RWPE1 (cell line): Measurements from ENCODE around the gene BRME1.
"Not testable (repeated sequence)": the region's sequence is repeated elsewhere in the genome, so short reads cannot be mapped to it uniquely, and the experiment has no call there.

Experiments
- CTCF ChIA-PET: fragments of 350-600 bp; sonication (Branson Sonifier 250); formaldehyde crosslinking; extraction: SDS; loops from one replicate; lab custom pipeline; 2021; lab: Yijun Ruan, JAX
- POLR2A ChIA-PET: fragments of 400-600 bp; formaldehyde crosslinking; extraction: SDS; loops from one replicate; lab custom pipeline; 2020; ENCODE audit warnings: antibody characterized with exemption; ENCODE audit not compliant: low non-redundant PET; lab: Yijun Ruan, JAX
- DNase-seq: peaks from one replicate; pipeline ENCODE4 v3.0.0; 2012; ENCODE audit warnings: low spot score
- H3K27ac ChIP-seq: fragments of 450-650 bp; 2 replicates; pipeline ENCODE4 v1.5.1; 2017
- TF ChIP-seq, protein P1 (sequence below): fragments of 450-650 bp; conservative IDR thresholded peaks from 2 replicates; pipeline ENCODE4 v1.5.1; 2017; ENCODE audit warnings: low read depth, mild to moderate bottlenecking

BRME1 gene

DNA sequence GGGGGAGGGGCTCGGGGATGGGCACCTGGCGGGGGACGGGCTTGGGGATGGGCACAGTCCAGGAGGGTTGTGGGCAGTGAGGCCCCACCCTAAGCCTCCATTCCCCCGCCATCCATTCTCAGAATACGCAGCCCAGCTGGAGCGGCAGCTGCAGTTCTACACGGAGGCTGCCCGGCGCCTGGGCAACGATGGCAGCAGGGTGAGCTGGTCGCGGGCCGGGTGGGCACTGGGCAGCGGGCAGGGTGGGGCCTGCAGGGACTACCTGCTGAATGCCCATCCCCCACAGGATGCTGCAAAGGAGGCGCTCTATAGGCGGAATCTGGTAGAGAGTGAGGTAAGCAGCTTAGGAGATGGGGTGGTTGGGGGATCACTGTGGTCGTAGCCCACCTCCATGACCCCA, 24.0 kb upstream of the BRME1 start:
- DNase-seq: no peak
- H3K27ac ChIP-seq: peak overlapping the region; percentile 64
- ChIA-PET POLR2A (no interaction called here), CTCF (no interaction called here)
- TF ChIP-seq, protein P1, sequence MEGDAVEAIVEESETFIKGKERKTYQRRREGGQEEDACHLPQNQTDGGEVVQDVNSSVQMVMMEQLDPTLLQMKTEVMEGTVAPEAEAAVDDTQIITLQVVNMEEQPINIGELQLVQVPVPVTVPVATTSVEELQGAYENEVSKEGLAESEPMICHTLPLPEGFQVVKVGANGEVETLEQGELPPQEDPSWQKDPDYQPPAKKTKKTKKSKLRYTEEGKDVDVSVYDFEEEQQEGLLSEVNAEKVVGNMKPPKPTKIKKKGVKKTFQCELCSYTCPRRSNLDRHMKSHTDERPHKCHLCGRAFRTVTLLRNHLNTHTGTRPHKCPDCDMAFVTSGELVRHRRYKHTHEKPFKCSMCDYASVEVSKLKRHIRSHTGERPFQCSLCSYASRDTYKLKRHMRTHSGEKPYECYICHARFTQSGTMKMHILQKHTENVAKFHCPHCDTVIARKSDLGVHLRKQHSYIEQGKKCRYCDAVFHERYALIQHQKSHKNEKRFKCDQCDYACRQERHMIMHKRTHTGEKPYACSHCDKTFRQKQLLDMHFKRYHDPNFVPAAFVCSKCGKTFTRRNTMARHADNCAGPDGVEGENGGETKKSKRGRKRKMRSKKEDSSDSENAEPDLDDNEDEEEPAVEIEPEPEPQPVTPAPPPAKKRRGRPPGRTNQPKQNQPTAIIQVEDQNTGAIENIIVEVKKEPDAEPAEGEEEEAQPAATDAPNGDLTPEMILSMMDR: no peak

DNA sequence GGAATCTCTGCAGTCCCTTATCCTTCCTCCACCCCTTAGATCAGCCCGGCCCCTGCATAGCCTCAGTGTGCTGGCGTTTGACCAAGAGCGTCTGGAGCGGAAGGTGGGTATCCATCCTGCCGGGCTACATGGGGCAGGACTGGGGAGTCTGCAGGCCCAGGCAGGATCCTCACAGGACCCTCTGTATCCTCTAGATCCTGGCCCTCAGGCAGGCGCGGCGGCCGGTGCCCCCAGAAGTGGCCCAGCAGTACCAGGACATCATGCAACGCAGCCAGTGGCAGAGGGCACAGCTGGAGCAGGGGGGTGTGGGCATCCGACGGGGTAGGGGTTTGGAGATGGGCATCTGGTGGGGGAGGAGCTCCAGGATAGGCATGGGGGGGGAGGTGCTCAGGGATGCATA, 23.4 kb upstream of the BRME1 start:
- DNase-seq: no peak
- ChIA-PET POLR2A (no interaction called here), CTCF (no interaction called here)
- TF ChIP-seq, protein P1: no peak
- H3K27ac ChIP-seq: peak overlapping the region; percentile 40

DNA sequence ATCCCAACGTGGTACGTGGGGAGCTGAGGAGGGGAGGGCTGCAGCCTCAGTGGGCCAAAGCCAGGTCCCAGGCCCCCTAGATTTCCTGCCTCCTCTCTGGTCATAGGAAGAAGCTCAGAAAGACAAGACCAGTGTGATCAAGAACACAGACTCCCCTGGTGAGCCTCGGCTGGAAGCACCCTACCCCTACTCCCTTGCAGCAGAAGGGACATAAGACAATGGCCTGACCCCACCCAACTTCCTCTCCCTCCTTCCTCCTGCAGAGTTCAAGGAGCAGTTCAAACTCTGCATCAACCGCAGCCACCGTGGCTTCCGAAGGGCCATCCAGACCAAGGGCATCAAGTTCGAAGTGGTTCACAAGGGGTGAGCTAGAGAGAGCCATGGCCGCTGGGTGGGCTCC, 20.8 kb upstream of the BRME1 start:
- POLR2A ChIA-PET: no interaction called here

DNA sequence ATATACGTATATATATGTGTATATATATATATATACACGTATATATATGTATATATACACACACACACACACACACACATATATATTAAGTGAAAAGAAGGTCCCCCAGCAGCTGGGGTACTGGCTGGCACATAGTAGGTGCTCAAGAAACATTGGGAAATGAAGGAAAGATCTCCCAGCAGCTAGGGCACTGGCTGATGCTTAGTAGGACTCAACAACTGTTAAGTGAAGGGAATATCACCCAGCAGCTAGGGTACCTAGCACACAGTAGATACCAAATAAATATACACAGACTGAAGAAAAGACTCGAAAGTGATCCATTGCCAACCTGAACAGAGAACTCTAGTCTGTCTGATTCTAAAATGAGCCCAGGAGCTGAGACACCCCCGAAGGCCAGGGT, 20.1 kb upstream of the BRME1 start:
- ChIA-PET POLR2A (no interaction called here), CTCF (interaction anchor here (0.6 kb wide), 1 partner anchor 19 kb away, joined by 3 read pairs; no protein-coding TSS in a partner anchor)
- TF ChIP-seq, protein P1: no peak
- no peak for DNase-seq
- H3K27ac ChIP-seq: peak overlapping the region; percentile 40; the same call in 1 of the 2 replicates

More for the DNA sequence above, 20.8 kb upstream of the BRME1 start:
- CTCF ChIA-PET: no interaction called here
- TF ChIP-seq, protein P1: no peak
- no peak for DNase-seq
- H3K27ac ChIP-seq: peak overlapping the region; percentile 40

DNA sequence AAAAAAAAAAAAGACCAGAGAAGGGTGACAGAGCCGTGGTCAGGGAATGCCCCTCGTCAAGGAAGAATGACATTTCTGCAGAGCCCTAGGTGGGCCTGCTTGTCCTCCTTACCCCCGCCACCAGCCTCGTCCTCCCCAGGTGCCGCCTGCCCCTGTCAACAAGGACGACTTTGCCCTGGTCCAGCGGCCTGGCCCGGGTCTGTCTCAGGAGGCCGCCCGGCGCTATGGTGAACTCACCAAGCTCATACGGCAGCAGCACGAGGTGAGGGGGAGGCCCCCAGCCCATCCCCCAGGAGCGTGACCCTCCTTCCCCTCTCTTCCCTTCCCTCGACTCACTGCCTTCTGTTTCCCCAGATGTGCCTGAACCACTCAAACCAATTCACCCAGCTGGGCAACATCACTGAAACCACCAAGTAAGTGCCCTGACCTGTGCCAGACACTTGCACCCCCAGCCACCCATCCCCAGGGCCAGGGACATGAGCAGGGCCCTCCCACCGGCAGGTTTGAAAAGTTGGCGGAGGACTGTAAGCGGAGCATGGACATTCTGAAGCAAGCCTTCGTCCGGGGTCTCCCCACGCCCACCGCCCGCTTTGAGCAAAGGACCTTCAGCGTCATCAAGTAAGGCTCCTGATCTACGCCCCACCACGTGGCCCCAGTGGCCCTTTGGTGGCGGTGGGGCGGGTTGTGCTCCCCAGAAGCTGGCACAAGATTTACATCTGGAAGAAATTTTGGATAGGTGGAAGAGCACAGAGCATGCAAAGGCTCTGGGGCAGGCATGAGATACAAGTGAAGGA, 17.5 kb upstream of the BRME1 start:
- TF ChIP-seq, protein P1: no peak
- H3K27ac ChIP-seq: peak overlapping the region; percentile 17; the same call in 1 of the 2 replicates
- no peak for DNase-seq
- CTCF ChIA-PET: interaction anchor here (0.6 kb wide), 1 partner anchor 150 kb away, joined by 3 read pairs; no protein-coding TSS in a partner anchor
- POLR2A ChIA-PET: interaction anchor here (0.7 kb wide), 1 partner anchor 27 kb away, joined by 8 read pairs; no protein-coding TSS in a partner anchor

DNA sequence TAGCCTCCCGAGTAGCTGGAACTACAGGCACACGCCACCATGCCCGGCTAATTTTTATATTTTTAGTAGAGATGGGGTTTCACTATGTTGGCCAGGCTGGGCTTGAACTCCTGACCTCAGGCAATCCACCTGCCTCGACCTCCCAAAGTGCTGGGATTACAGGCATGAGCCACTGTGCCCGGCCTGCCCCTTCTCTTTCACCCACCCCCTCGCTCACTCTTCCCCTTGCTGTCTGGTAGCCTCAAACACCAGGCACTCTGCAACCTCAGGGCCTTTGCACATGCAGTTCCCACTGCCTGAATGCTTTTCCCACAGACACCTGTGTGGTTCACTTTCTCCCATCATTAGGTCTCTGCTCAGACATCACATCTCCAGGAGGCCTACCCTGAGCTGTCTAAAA, 16.2 kb upstream of the BRME1 start:
- H3K27ac ChIP-seq, POLR2A ChIA-PET, CTCF ChIA-PET, DNase-seq: not testable (repeated sequence)
